Breast epithelium (tissue), 4 donors: ENCODE data around the gene MAGEF1. TPM values are rescaled to one million over a fixed set of nuclear protein-coding genes. Genes with fewer than 3 reads are reported as not detected.
A peak's percentile ranks its signal among the peaks of the same experiment; 100 is the strongest.

Experiments used
- DNase-seq, 2 donors: peaks; one replicate each; pipeline ENCODE4 v3.0.0-alpha.2; 2019; ENCODE audit warnings: low spot score in 2 of 2
- H3K27ac ChIP-seq, 2 donors: fragments of 200-600 bp; sonication (generic) in 1 of 2; one replicate each; pipeline ENCODE4 v1.5.1; 2016 to 2019; ENCODE audit warnings: mild to moderate bottlenecking in 1 of 2
- H3K27me3 ChIP-seq, 2 donors: fragments of 200-600 bp; sonication (generic) in 1 of 2; one replicate each; pipeline versions ENCODE4 v1.5.1 to v1.6.0; 2017 to 2019; ENCODE audit warnings: control low read depth in 1 of 2, mild to moderate bottlenecking in 1 of 2
- H3K36me3 ChIP-seq: fragments of 200-600 bp; one replicate; pipeline ENCODE4 v1.5.1; 2019
- H3K4me1 ChIP-seq, 2 donors: fragments of 200-600 bp; sonication (generic); one replicate each; pipeline ENCODE4 v1.5.1; 2016 to 2019; ENCODE audit warnings: control low read depth in 1 of 2
- H3K4me3 ChIP-seq, 3 donors: fragments of 200-600 bp; sonication (generic); 1 replicate in 2 of 3; 2 replicates in 1 of 3; pipeline ENCODE4 v1.5.1; 2016 to 2019; ENCODE audit warnings: mild to moderate bottlenecking in 3 of 3, moderate library complexity in 2 of 3
- H3K9me3 ChIP-seq, 2 donors: fragments of 200-600 bp; sonication (generic) in 1 of 2; one replicate each; pipeline ENCODE4 v1.5.1; 2016 to 2019; ENCODE audit warnings: control low read depth in 1 of 2
- CTCF ChIP-seq, 3 donors: fragments of 450-650 bp; IDR thresholded peaks; one replicate each; pipeline ENCODE4 v1.5.1; 2016 to 2017; ENCODE audit warnings: antibody characterized with exemption in 3 of 3, mild to moderate bottlenecking in 3 of 3, moderate library complexity in 3 of 3
- POLR2A ChIP-seq: fragments of 450-650 bp; IDR thresholded peaks from one replicate; pipeline ENCODE4 v1.6.1; 2016; ENCODE audit warnings: antibody characterized with exemption, mild to moderate bottlenecking, moderate library complexity
- POLR2AphosphoS5 ChIP-seq, 3 donors: sonication (generic); formaldehyde crosslinking; IDR thresholded peaks; one replicate each; pipeline ENCODE4 v1.6.1; 2017; ENCODE audit warnings: antibody characterized with exemption in 3 of 3
- intact Hi-C: fragments of 100-400 bp; cut with DNase I; formaldehyde crosslinking; loops from one replicate; pipeline ENCODE4 v1.15.1; 2023; ENCODE audit warnings: low total_unique reads
- total RNA-seq, 3 donors: library from RNA; depleted of rRNA; stranded (reverse); fragments of >200 nt; gene quantifications; one replicate each; pipeline ENCODE4 v1.1.0, GENCODE V29; 2016

The MAGEF1 gene
- total RNA-seq, 3 donors from 2014 or later: 16.5 to 40.4 (median 38.3) TPM

- intact Hi-C loops: no loop called here
- Histone ChIP-seq H3K27ac (no peak overlapping the region), H3K4me1 (no peaks in the 10 kb centered on the region), H3K27me3 (no peaks in the 10 kb centered on the region), H3K36me3 (no peaks in the 10 kb centered on the region), H3K9me3 (no peaks in the 10 kb centered on the region), H3K4me3 (no peak overlapping the region)
- TF ChIP-seq POLR2A (no peak), CTCF (IDR thresholded peaks at IDR 0.05) (no peak), POLR2AphosphoS5 (IDR thresholded peaks at IDR 0.05) (no peak)
- DNase-seq: no peak
These were observed 46.2 kb upstream of the MAGEF1 start for GRCh38 chr3:184758056-184758455.

DNA sequence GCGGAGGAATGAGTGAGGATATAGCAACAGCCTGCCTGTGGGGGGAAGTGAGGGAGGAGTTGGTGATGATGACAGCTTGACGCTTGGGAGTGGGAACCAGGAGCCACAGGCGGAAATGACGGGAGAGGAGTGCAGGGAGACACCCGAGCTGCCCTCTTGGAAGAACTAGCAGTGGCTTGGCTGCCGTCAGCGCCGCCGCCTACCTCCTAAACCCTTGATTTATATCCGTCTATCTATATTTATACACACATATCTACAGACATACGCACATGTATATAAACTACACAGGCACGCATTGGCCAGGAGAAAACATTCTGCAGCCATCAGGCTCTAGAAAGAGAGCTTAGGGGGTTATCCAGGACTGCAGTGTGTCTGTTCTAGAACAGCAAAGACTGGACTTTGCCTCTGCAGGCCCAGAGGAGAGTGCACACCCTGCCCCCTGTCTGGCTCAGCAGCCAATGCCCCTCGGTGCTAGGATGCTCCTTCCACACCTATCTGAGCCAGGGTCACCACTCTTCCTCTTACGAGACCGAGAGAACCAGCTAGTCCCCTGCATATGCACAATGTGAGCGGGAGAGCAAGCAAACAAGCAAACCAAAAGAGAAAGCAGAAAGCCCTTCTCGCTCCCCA is 45.3 kb upstream of the MAGEF1 start:
- TF ChIP-seq CTCF (IDR thresholded peaks at IDR 0.05) (no peak), POLR2AphosphoS5 (IDR thresholded peaks at IDR 0.05) (no peak), POLR2A (no peak)
- Histone ChIP-seq H3K4me3 (peak overlapping the region in 2 of 3 donors; percentile 2 to 39), H3K27ac (peak overlapping the region; percentile 38 to 63), H3K9me3 (no peaks in the 10 kb centered on the region), H3K36me3 (no peaks in the 10 kb centered on the region), H3K4me1 (no peaks in the 10 kb centered on the region), H3K27me3 (no peaks in the 10 kb centered on the region)
- DNase-seq: no peak
- intact Hi-C loops: no loop called here

- intact Hi-C loops: no loop called here
- DNase-seq: no peak
- H3K4me3 ChIP-seq: peak overlapping the region in 1 of 3 donors; percentile 39
- peak overlapping the region; percentile 38 to 63 for H3K27ac ChIP-seq
- H3K4me1 ChIP-seq: no peaks in the 10 kb centered on the region
- no peaks in the 10 kb centered on the region for H3K27me3 ChIP-seq
- H3K36me3 ChIP-seq: no peaks in the 10 kb centered on the region
- TF ChIP-seq POLR2A (no peak), CTCF (IDR thresholded peaks at IDR 0.05) (no peak), POLR2AphosphoS5 (IDR thresholded peaks at IDR 0.05) (no peak)
- no peaks in the 10 kb centered on the region for H3K9me3 ChIP-seq
These were observed 44.5 kb upstream of the MAGEF1 start for GRCh38 chr3:184756151-184757021.

GRCh38 chr3:184755315-184755731 is 43.5 kb upstream of the MAGEF1 start:
- Histone ChIP-seq H3K4me1 (no peaks in the 10 kb centered on the region), H3K4me3 (no peak overlapping the region), H3K27ac (no peak overlapping the region), H3K27me3 (no peaks in the 10 kb centered on the region), H3K9me3 (no peaks in the 10 kb centered on the region), H3K36me3 (no peaks in the 10 kb centered on the region)
- TF ChIP-seq POLR2AphosphoS5 (IDR thresholded peaks at IDR 0.05) (no peak), POLR2A (no peak), CTCF (IDR thresholded peaks at IDR 0.05) (no peak)
- DNase-seq: no peak
- intact Hi-C loops: no loop called here

DNA sequence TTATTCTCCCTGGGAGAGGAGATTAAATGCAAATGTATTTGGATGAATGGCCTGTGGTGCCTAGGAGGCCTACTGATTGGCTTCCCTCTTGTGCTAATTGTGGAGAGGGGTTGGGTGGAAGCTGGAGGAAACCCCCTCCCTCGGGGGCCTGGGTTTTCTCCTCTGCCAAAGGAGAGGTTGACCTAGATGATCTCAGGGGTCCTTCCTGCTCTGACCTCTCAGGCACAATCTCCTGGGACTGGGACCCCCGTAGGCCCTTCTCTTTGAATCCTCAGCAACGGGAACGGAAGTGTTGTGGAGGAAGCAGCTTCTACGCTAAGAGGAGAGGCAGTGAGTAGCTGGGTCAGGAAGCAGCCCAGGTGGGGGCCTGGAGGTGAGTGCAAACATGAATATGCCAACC is 40.5 kb upstream of the MAGEF1 start:
- DNase-seq: no peak
- intact Hi-C loops: no loop called here

More for the DNA sequence above, 40.5 kb upstream of the MAGEF1 start:
- TF ChIP-seq POLR2A (no peak), CTCF (IDR thresholded peaks at IDR 0.05) (no peak), POLR2AphosphoS5 (IDR thresholded peaks at IDR 0.05) (no peak)
- Histone ChIP-seq H3K9me3 (no peaks in the 10 kb centered on the region), H3K27me3 (no peaks in the 10 kb centered on the region), H3K4me1 (no peaks in the 10 kb centered on the region), H3K4me3 (no peak overlapping the region), H3K36me3 (no peaks in the 10 kb centered on the region), H3K27ac (no peak overlapping the region)
